NCI-H460 (cell line): Measurements from ENCODE around the gene SLC52A3. TPM values are rescaled to one million over a fixed set of nuclear protein-coding genes. Genes with fewer than 3 reads are reported as not detected.
"Not testable (repeated sequence)": the region's sequence is repeated elsewhere in the genome, so short reads cannot be mapped to it uniquely, and the experiment has no call there.

Experiments
- DNase-seq: peaks from one replicate; pipeline ENCODE4 v3.0.0-alpha.2; 2016; ENCODE audit warnings: low read depth; ENCODE audit errors: extremely low read depth
- total RNA-seq: library from RNA; depleted of rRNA; stranded (reverse); fragments of >200 nt; shearing (Covaris generic); gene quantifications from 2 replicates; pipeline ENCODE4 v1.2.3, GENCODE V29; 2014; rRNA removed

SLC52A3 gene
- total RNA-seq, 1 experiment from 2014 or later = 0.02 TPM

DNA sequence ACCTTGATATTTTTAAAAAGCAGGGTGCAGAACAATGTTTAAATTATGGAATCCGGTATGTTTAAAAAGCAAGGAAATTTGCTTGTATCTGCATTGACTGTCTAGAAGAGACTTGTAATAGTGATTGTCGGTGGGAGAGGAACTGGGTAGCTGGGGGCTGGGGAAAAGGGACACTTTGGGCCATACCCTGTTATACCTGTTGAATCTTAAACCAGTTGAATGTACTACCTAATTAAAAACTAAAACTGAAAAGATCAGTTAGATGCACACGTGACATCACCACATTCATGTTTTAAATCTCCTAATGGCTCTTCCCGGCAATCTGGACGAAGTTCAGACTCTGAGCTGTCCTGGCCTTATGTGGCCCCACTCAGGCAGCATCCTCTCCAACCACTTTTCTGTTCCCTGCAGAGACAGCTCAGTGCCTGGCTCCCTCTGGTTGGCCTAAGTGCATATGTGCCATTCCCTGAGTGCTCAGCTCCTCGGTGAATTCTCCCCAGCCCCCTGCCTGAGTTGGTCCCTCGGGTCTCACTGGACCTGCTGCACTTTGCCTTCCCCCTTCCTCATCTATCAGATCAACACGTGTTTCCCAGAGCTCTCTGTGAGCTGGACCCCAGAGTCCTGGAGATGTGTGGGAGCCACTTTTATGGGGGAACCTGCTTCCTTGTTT, 36.3 kb downstream of the SLC52A3 start:
- DNase-seq = no peak

DNA sequence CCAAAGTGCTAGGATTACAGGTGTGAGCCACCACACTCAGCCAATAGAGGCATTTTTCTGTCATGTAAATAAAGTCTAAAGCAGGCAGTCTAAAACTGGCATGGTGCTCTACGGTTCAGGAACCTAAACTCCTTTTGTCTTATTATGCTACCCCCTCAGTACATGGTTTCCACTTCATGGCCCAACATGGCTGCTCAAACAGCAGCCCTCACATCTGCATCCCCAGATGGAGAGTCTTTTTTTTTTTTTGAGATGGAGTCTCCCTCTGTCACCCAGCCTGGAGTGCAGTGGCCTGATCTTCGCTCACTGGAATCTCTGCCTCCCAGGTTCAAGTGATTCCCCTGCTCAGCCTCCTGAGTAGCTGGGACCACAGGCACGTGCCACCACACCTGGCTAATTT, 38.3 kb downstream of the SLC52A3 start:
- DNase-seq = no peak

GRCh38 chr20:728256-728944, 39.9 kb downstream of the SLC52A3 start:
- peak; percentile 67 for DNase-seq

DNA sequence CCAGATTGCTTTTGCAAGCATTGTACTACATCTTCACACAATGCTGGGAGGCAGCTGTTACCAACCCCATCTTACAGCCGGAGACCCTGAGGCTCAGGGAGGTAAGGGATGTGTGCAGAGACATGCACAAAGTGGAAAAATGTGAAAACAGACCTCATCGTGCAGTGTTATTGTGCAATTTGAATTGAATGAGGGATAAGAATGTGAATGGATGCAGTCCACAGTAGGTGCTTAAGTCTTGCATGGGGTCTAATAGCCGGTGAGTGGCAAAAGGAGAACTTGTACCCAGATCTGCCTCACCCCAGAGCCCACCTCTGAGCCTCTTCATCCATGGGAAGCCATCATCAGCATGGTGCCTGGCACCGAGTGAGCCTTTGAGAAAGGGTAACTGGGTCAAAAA, 42.1 kb downstream of the SLC52A3 start:
- no peak for DNase-seq

- no peak for DNase-seq
Observed at GRCh38 chr20:725491-725890, 42.8 kb downstream of the SLC52A3 start.

GRCh38 chr20:724797-725196, 43.5 kb downstream of the SLC52A3 start:
- DNase-seq = not testable (repeated sequence)

DNA sequence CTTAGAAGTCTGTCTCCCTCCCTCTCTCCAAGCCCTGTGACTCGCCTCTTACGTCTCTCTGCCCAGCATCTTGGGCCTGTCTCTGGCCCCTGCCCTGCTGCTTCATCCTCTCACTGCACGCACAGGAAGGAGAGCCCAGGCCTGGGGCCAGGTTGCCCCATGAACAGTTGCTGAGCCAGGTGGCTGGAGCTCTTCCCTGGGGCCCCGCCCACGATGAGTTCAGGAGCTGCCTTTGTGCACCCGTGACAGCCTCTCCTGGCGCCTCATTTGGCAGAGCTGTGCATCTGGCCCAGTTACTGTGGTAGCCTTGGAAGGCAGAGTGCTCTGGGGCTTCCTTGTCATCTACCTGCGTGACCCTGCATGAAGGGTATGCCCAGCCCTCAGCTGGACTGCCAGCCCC, 44.5 kb downstream of the SLC52A3 start:
- no peak for DNase-seq

DNA sequence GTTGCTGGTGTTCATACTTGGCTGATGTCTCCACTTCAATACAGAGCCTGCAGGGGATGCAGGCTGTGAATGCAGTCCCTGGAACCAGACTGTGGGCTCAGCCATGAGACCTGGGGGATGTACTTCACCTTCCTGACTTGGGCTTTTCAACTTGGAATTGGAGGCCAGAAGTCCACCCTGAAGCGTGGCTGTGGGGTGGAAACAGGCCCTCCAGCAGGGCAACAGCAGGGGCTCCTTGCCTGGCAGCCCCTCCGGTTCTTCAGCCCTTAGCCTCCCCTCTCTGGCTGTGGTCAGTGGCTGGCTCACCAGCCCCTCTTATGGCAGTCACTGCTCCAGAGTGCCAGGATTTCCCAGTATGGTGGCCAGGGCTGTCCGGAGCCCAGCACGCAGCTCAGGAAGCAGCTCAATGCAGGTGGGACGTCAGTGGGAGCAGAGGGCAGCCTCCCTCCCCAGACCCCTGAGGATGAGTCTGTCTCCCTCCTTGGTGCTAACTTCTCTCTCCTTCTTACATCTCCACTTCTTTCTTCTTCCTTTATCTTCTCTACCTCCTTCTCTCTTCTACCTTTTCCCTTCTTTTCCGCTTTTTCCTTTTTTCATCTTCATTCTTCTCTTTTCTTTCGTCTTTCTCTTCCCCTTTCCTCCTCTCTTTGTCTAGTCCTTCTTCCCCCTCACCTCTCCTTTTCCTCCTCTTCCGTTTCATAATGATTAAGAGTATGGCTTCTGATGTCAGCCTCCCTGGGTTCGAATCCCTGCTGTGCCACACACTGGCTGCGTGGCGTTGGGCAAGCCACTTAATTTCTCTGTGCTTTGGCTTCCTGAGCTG, 45.3 kb downstream of the SLC52A3 start:
- DNase-seq = no peak

- no peak for DNase-seq
Observed at GRCh38 chr20:721876-722275, 46.4 kb downstream of the SLC52A3 start.

DNA sequence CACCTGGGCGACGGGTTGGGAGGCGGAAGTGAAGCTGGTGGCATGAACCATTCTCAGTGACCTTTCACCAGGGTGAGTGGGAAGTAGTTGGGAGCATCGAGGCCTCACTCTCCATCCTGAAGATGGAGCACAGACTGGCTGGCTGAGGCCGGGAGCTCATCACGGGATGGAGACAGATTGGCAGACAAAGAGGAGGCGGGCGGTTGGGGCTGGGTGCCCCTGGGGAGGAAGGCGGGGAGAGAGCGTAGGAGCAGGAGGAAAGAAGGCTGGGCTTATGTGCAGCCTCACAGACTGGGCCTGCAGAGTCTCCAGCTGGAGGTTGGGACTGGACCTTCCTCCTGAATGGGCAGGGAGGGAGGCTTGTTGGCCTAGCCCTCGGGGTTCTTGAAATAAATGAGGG, 48.5 kb downstream of the SLC52A3 start:
- DNase-seq = no peak

DNA sequence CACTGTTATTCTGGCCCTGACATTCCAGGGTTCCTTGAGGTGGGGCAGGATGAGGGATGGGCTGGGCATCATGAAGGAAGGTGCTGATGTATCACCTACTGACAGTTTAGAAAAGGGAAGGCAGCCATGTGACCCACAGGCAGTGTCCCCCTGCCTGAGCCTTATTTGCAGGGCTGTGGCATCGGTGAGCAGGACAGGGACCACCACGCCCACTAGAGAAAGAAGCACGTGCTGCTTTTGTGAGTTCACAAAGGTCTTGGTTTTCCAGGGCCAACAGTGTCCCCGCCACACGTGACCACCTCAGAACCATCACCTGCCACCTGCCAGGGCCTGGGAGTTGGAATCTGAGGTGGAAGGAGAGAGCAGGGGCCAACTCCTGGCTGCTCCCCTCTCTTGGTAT, 49.2 kb downstream of the SLC52A3 start:
- no peak for DNase-seq

DNA sequence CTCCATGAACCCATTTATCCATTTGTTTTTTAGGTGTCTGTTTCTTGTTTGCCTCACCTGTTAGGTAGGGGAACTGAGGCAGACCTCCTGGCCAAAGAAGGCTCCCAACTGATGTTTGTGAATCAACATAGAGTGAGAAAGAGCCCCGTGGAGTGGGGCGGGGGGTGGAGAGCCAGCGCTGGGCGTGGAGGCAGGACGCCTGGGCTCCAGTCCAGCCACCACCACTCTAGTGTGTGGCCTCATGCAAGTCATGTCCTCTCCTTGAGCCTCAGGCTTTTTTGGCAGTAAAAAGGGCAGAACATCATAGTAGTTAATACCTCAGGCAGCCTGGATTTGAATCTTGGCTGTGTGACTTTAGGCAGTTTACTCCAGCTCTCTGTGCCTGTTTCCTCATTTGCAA, 50.5 kb downstream of the SLC52A3 start:
- no peak for DNase-seq

DNA sequence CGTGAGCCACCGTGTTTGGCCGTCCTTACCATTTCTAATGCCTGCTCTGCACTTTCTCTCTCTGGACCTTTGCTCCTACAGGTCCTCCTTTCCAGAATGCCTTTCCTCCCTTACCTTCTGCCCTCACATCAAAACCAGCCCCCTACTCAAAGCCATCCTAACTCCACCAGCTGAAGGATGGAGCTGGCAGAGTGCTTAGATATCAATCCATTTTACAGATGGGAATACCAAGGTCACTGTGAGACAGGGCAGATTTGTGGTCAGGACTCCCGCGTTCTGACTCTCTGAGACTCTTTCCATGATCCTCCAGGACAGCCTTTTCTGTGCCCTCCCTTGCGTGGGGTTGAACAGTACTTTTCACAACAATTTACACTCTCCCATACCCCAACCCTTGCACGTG, 51.0 kb downstream of the SLC52A3 start:
- DNase-seq = no peak

- no peak for DNase-seq
Observed at GRCh38 chr20:714453-714852, 53.8 kb downstream of the SLC52A3 start.

DNA sequence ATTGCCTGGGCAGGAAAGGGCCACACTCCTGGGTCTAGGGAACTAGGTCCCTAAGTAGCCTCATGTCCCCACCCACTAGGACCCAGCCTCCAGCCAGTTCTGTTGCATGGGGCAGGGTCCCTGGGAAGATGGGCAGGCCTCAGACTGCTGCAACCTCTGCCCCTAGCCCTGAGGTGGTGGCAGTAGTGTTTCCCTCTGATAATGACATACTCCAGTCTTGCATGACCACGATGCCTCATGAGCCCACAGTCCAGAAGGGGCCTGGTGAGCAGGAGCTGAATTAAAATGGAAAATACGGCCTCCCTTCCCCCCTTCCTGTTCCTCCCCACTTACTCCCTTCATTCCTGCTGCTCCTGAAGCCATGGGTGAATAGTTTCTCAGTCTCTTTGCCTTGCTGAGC, 56.7 kb downstream of the SLC52A3 start:
- no peak for DNase-seq

DNA sequence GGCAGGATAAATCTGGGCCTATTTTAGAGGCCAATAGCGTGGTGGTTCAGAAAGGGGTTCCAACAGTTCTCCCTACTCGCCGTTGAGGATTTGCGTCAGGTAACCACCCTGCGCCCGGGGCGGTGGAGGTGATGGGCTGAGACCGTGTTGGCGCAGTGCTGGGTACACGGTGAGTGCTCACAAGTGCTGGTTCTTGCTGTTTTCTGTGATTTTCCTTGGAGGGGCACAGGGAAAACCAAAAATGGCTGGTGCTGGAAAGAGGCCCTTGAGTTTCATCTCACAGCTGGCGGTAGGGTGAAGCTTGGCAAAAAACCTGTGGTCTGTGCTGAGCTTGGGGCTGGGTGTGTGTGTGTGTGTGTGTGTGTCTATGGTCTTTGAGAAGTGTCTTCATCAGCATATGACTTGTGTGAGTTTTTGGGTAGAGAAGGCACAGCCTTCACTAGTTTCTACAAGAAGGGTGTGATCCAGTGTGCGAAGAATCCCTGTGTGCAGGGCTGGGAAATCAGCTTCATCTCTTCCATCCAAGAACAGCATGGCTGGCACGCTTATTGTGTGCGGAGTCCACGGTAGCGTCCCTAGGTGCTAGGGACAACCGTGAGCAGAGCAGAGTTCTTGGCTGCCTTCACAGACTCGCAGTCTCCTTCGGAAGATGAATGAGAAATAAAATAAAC, 57.4 kb downstream of the SLC52A3 start:
- DNase-seq = no peak

Other genes with a start within 250 kb of the SLC52A3 start
- 108 and 124 TPM in 2 replicates for gene CSNK2A1, start 224.7 kb downstream of the SLC52A3 start, total RNA-seq
- gene TCF15, start 158.2 kb downstream of the SLC52A3 start, total RNA-seq = 0.32 TPM in 1 of 2 replicates, not detected in the other
- 811 and 839 TPM in 2 replicates for gene SRXN1, start 115.3 kb downstream of the SLC52A3 start, total RNA-seq
- gene SCRT2, start 92.7 kb downstream of the SLC52A3 start, total RNA-seq = not detected in 2 replicates
- gene FAM110A, start 65.2 kb upstream of the SLC52A3 start, total RNA-seq = 2.6 and 3.7 TPM in 2 replicates
- gene ANGPT4, start 147.8 kb upstream of the SLC52A3 start, total RNA-seq = not detected in 2 replicates
- not detected in 2 replicates for gene RSPO4, start 233.8 kb upstream of the SLC52A3 start, total RNA-seq